Measurements from ENCODE around the gene TTLL5.

Gene TTLL5, protein sequence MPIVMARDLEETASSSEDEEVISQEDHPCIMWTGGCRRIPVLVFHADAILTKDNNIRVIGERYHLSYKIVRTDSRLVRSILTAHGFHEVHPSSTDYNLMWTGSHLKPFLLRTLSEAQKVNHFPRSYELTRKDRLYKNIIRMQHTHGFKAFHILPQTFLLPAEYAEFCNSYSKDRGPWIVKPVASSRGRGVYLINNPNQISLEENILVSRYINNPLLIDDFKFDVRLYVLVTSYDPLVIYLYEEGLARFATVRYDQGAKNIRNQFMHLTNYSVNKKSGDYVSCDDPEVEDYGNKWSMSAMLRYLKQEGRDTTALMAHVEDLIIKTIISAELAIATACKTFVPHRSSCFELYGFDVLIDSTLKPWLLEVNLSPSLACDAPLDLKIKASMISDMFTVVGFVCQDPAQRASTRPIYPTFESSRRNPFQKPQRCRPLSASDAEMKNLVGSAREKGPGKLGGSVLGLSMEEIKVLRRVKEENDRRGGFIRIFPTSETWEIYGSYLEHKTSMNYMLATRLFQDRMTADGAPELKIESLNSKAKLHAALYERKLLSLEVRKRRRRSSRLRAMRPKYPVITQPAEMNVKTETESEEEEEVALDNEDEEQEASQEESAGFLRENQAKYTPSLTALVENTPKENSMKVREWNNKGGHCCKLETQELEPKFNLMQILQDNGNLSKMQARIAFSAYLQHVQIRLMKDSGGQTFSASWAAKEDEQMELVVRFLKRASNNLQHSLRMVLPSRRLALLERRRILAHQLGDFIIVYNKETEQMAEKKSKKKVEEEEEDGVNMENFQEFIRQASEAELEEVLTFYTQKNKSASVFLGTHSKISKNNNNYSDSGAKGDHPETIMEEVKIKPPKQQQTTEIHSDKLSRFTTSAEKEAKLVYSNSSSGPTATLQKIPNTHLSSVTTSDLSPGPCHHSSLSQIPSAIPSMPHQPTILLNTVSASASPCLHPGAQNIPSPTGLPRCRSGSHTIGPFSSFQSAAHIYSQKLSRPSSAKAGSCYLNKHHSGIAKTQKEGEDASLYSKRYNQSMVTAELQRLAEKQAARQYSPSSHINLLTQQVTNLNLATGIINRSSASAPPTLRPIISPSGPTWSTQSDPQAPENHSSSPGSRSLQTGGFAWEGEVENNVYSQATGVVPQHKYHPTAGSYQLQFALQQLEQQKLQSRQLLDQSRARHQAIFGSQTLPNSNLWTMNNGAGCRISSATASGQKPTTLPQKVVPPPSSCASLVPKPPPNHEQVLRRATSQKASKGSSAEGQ (N-terminal part only)

DNA sequence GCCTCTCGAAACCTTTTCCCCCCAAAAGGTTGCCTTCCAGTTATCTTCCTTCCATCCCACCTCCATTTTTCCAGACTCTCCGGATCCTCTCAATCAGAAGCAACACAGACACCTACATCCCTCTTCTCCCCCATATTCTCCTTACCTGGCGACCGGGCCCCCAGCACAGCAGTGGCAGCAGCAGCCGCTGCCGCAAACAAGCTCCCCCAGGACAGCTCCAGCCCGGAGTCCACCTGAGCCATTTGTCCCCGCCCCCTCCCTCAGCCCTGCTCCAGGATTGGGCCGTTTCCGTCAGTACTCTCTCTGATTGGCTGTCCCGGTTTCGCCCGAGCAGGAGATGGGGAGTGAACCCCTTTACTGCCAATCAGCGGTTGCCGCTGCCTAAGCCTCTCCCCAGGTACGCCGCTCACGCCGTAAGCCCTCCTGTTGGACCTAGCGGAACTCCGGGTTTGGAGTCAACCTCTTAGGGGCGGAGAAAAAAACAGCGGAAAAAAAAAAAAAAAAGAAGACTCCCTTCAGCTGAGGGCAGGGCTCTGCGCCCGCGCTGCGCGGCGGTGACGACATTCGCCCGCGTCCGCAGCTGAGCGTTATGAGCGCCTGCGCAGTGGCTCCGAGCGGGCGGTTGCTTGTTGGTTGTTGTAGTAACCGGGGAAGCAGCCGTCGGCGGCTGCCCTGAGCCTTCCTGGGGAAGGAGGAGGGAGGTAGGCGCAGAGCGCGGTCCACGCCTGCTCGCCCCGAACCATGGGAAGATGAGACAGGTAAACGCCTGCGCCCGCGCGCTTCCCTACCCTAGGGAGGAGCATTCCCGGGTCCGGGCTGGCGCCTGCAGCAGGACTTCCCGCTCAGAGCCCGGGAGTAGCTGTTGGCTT, at the start of gene TTLL5, which contains the start of gene ERG28:
Gene TTLL5, plus strand, starts transcription at position 617 of the 869 bp plus-strand sequence. CDS start 1,904 bp downstream, outside the sequence.
Gene ERG28, minus strand, starts transcription at position 247 of the 869 bp plus-strand sequence. CDS start 3,374 bp downstream, outside the sequence.
- DNase-seq = peak; percentile 99

DNA sequence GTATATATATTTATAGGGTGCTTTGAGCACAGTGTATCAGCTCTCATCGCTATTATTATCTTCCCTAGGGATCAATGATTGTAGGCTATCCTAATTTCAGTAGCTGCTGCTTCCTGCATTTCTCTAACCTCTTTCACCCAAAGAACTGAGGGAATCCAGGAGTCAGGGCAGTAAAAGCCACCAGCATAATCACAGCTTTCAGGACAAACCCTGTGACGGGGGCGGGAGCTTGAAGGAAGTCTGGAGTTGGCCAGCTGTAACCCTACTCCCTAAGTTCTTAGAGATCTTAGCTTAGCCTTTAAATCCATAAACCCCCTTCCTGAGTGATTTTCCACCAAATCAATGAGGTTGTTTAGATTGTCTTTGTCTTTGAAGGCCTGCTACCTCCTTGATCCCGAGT, 48.9 kb upstream of the TTLL5 start:
- no peak for DNase-seq

DNA sequence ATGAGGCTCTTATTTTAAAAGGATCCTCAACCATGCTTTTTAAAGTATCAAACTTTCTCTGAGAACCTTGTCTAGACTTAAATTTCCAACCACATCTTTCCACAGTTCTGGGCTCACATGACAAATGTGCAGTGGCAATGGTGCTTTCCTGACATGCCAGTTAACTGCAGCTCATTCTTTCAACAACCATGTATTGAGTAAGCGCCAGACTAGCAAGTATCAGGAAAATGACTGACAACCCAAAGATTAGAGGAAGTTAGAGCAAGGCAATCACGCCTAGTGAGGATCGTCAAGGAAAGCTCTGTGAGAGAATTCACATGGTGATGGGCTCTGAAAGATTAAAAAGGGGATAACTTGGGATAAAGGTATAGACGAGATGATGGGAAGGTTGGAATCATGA, 46.9 kb upstream of the TTLL5 start:
- DNase-seq = no peak

DNA sequence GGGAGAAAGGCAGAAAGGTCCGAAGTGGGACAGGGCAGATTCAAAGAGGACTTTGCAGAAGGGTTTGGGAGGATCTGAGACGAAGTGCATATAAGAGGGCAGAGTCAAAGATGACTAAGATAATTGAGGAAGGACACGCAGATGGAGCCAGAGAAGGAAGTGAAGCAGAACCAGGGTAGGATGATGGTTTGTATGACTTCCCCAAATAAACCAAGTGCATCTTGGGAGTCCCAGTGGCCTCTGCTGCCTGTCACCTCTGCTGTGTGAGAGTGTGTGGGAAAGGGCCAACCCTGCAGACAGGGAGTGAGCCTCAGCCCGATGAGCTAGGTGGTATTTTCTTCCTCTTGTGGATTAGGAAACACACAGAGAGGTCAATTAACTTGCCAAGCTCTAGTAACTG, 45.8 kb upstream of the TTLL5 start:
- DNase-seq = no peak

DNA sequence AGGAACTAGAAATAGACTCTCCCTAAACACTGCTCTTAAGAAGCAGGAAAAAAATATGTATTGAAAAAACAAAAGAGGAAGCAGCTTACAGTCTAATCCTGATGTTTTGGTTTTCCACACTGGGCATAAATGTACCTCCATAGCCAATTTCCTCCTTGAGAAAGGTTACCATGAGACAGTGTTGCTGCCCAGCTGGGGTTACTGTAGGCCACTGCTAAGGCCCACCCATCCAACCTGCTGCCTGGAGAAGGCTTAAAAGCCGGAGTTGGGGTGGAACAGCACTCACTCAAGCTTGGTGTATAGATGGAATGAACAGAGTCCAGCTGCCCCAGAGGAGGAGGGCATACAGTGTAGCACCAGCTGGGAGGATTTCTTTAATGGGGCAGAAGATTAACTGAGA, 41.5 kb upstream of the TTLL5 start:
- DNase-seq = no peak

DNA sequence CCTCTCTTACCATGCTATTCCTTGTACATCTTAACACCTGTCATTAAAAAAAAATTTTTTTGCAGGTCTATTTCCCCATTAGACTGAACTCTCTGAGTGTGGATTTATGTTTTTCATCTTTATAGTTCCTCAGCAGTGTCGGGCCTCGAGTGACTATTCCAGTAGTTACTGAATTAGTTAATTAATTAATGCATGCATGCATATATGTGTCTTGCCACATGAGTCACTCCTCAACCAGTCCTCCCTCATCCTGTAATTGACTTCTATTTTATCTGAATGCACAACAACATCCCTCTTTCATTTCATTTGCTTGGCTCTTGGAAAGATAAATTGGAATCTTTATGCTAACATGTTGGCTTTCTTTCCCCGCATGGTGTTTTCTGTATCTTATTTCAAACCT, 36.0 kb upstream of the TTLL5 start:
- DNase-seq = no peak

DNA sequence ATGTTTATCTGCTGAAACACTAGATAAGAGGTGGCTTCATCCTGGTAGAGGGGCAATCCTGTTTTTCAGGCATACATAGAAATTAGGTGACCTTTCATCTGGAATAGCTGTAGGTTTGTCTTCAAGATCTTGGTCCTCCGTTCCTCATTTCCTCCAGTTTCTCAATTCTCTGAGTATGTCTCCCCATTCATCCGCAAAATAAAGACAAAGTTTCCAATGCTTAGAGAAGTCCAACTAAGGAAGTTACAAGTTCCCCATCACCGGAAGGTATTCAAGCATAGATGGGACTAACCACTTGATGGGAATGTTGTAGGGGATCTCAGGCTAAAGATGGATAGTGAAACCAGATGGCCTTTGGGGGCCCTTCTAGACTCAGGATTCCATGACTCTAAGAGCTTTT, 34.6 kb upstream of the TTLL5 start:
- DNase-seq = no peak

DNA sequence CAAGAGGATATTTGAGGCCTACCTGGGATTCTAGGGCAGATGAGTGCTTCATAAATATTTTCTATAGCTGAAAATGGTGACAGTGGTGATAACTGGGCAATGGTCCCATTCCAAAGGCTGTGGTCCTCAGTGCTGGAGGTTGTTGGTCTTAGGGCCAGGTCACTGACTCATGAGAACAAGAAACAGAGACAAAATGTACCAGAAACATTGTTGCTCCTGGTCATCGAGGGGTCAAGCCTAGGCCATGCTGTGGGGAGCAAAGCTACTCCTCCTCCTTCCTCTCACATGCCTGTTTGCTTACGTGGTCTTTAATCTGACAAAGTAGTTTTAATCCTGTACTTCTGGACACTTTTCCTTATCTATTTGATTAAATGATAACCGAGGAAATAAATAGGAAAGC, 34.2 kb upstream of the TTLL5 start:
- no peak for DNase-seq

DNA sequence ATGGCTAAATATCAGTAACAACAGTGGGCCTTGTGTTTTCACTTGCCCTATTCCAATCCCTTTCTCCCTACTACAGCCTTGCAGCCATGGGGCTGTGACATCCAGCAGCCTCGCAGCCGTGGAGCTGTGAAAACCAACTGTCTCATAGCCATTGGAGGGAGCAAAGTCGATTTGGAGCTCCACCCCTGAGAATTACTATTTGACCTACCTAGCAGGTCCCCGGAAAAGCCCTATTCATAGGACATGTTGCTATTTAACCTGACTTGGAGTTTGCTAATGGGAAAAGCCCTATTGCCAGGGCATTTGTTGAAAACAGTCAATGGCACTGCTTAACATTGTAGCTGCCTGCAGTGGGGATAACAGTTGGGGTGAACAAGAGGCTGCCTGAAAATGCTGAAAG, 33.6 kb upstream of the TTLL5 start:
- DNase-seq = no peak

DNA sequence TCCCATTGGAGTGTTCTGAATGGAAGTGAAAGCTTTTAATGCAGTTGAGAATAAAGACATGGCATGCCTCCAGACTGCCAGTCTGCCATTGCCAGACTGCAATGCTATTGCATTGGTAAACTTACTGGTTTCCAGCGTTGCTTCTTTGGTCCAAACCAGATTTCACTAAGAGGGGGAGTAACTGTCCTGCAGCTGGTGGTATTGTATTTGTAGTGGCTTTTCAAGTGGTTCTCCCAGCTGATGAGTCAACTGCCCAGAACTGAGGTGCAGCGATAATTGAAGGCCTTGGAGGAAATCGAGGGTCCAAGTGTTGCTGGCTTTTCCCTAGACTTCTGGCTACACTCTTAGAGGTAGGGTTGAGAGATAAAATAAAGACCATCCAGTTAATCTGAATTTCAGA, 32.2 kb upstream of the TTLL5 start:
- DNase-seq = no peak

DNA sequence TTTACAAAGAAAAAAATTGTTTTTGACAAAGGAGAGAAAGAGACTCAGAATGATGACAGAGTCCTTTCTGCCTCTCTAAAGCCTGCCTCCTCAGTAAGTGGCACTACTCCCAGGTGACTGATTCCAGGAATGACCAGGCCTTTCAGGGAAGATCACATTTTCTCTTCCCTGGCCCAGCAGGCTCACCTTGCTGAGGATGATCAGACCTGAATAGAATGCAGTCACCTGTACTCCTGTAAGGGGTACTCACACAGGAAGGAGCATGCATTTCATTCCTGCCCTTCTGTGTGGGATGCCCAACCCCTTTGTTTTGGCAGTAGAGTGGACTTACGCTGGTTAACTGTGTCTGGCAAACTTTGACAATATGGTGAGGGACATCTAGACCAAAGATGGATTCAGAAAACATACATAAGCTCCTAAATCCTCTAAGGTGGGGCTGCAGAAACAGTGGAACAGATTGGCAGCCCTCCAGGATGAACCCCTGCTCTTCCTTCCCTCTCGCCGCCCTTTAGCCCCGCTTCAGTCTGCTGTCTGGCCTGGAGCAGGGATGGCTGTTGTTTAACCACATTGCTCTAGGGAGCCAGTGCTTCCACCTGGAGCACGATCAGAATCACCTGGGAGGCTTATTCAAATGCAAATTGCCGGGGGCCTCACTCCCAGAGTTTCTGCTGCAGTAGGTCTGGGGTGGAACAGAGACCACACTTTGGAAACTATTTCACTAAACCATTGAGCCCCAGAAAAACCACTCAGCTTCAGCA, 30.2 kb upstream of the TTLL5 start:
- no peak for DNase-seq

DNA sequence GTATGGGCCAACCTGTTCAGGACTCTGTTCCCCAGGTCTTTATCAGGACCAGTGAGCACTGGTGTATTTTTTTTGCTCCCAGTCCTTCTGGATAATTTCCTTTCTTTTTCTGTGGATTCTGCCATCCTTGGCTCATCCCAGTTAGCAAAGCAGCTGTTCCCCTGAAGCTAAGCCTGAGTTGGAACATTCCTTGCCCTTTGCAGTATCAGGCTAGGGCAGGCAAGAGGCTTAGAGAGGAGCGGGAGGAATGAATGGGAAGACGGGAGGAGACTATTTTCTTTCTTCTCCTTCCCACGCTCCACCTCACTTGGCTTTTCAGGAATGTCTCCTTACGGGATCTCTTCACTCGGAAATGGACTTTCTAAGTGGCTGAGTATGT, 29.6 kb upstream of the TTLL5 start:
- no peak for DNase-seq

DNA sequence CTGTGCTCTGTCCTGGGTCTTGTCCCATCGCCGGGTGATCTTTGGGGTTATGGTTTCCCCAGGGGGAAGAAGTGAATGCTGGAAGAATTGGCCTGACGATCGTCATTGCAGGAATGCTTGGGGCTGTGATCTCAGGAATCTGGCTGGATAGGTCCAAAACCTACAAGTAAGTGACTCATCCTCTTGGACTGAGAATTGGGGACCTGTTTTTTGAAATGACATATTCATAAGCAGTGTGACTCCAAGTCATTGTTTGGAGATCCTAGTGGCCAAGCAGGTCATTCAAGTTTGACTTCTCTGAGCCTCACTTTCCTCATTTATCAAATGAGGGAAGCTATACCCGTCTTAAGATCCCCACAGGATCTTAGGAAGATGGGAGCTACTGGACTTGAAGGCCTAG, 26.2 kb upstream of the TTLL5 start:
- DNase-seq = no peak

DNA sequence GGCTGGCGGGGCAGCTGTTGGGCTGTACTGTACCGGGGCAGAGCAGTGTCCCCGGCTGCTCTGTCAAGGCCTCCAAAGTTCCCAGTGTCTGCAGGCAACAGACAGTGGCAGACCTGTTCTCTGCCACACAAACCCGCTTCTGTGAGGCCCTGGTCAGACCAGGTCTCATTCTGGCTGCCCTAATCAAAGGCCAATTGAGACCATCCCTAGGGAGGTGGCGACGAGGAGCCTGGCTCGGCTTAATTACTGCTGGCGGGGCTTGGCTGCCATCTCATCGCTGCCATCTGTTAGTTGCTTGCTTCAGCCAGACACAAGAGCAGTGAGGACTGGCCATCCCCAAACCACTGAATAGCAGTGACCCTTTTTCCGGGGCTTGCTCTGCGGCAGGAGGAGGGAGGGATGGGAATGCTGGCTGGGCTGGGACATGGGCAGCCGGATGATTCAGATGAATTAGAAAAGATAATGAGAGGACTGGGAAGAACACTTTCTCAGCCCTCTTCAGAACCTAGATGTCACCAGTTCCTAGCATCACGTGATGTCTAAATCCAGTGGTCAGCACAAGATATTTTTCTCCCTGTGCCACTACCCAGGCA, 24.9 kb upstream of the TTLL5 start:
- no peak for DNase-seq

DNA sequence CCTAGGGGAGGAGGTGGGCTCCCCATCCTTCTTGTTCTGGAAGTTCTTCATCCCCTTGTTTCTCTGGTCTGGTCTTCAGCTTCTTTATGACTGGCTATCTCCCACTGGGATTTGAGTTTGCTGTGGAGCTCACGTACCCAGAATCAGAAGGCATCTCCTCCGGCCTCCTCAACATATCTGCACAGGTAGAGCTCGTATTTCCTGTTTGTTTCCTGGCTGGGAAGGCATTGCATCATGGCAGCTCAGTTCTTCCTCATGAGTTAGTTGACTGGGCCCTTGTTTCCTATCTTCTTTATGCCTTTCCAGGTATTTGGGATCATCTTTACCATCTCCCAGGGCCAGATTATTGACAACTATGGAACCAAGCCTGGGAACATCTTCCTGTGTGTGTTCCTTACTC, 20.2 kb upstream of the TTLL5 start:
- DNase-seq = no peak

DNA sequence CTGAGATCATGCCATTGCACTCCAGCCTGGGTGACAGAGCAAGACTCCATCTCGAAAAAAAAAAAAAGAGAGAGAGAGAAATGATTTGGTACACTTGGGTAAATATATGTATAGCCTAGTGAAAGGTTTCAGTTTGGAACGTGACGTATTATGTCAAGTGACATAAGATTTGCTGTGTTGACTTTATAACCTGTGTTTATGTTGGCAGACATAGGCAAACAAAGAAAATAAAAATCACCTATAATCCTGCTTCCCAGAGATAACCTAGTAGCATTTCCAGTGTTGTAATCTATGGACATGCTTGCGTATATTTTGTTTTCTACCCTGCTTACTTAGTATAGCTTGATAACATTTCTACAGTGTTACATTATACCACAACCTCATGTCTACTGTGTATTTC, 17.1 kb upstream of the TTLL5 start:
- DNase-seq = no peak

DNA sequence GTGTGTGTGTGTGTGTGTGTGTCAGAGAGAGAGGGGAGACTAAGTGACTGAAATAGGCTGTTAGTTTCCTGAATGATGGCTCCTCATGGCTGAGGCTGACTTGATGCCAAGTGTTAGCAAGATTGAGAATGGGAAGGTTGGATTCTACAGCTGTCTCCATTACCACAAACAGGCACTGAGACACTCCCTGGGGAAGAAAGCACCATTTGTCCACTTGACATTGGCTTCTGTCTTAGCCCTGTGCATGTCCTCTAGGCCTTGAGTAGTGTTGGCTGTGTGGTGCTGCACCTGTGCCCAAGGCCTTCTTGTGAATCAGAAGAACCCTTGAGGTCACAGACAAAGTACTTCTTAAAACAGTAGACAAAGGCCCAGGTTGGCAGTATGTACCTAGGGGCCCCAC, 16.0 kb upstream of the TTLL5 start:
- DNase-seq = no peak

DNA sequence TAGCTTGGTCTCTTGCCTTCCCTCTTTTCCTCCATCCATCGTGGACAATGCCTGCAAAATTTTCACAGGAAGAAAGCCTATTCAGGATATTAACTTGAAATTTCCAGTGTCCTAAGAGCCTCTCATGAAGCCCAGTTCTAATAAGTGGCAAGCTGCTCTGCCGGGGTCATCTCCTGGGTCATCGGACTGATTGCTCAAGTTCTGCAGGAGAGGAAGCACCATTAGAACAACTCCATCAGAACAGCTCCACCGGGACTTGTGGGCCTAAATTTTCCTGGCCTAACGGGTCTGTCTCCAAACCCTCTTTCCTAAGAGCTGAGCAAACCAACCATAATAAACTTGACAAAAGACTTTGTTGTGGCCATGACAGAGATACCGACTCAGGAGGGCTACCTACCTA, 14.3 kb upstream of the TTLL5 start:
- DNase-seq = no peak

DNA sequence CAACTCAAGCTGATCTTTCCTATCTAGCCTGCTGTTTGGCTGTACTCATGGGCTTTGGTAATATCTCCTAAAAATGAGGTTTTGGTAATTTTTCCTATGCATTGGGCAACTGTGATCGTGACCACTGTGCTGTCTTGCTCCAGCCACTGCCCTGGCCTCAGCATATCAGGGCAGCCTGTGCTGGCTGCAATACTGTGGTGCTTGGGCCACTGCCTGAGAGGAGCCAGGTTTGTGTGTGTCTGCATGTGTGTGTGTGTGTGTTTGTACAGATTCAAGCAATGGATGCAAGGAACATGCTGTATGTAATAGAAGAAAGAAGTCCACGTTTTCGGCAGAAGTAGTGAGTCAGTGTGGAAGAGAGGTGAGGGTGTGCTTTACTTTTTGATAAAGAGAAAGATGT, 13.4 kb upstream of the TTLL5 start:
- DNase-seq = no peak

DNA sequence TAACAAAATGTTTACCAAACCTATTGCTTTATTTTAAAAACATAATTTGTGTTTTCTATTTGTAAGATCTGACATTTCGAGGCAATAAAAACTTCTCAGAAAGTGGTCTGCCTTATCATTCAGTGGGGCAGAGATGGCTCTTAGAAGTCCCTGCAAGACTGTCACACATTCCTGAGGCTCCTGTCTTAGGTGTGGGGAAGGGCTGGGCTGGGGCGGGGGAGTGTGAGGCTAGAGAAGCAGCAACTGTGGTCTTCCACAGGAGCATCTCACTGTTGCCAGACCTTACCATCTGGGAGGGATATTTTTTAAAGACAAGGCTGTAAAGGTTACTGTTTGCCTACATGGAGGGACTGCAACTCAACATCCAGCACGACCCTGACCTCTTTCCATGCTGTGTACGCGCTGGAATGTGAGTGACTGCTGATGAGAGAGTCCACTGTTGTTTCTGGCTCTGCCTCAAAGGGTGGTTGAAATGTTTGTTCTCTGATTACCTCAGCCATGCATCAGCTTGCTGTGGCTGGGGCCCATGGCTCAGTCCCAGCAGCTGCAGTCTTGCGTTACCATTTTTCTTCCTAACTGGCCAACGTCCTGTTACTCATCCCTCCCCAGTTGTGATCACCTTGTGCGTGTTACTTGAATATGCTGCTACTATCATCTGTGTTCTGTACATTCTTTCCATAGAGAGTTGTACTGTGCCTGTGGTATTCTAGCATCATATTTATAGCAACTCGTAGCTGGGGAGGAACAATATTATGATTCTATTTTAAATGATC, 12.8 kb upstream of the TTLL5 start:
- no peak for DNase-seq
